ENCODE data around the gene RFESD. TPM values are rescaled to one million over a fixed set of nuclear protein-coding genes. Genes with fewer than 3 reads are reported as not detected.

RFESD gene
- total RNA-seq, 2 experiments from 2014 or later, result 1.3 to 1.5 TPM

- H3K36me3 ChIP-seq (ENCODE audit: insufficient read depth, low read length), result no peaks in the 10 kb centered on the region
- no peaks in the 10 kb centered on the region for H3K27me3 Mint-ChIP-seq
- H3K27ac ChIP-seq (ENCODE audit: low read depth in 1 of 2, low read length in 2 of 2), result no peak overlapping the region
- peaks cover 4% of the 10 kb centered on the region for H3K9me3 Mint-ChIP-seq
- H3K4me1 Mint-ChIP-seq (ENCODE audit: low read depth), result peaks cover 37% of the 10 kb centered on the region
- H3K4me3 Mint-ChIP-seq, result no peak overlapping the region
- H3K27ac Mint-ChIP-seq, result peak overlapping the region; percentile 67
- intact Hi-C loops (cut with DNase I, micrococcal nuclease), result loop anchor here in 1 of 2 experiments (10.0 kb wide), 1 partner anchor 1171 kb away; the partner anchor contains the start of gene ERAP1
- H3K36me3 Mint-ChIP-seq (ENCODE audit: low read depth), result no peaks in the 10 kb centered on the region
- TF ChIP-seq CTCF (IDR thresholded peaks at IDR 0.05), result no peak
- peak in 1 of 14 experiments; percentile 25 for DNase-seq
- ChIA-PET CTCF (interaction anchor here (1.3 kb wide), 1 partner anchor 11 kb away, joined by 3 read pairs; no protein-coding TSS in a partner anchor), POLR2A (interaction anchor here (1.7 kb wide), 1 partner anchor 12 kb away, joined by 6 read pairs; the partner anchor contains the start of gene RFESD)
- peaks cover 19% of the 10 kb centered on the region for H3K4me1 ChIP-seq (ENCODE audit: insufficient read depth, low read length)
- no peaks in the 10 kb centered on the region for H3K27me3 ChIP-seq (ENCODE audit: control insufficient read depth in 1 of 2, insufficient read depth in 2 of 2, low read length in 2 of 2)
- H3K4me3 ChIP-seq (ENCODE audit: low read length), result no peak overlapping the region
- no peaks in the 10 kb centered on the region for H3K9me3 ChIP-seq (ENCODE audit: control insufficient read depth in 1 of 2, insufficient read depth in 1 of 2, low read length in 2 of 2)
- ATAC-seq (ENCODE audit: poor library complexity), result no peak
These were observed 12.5 kb upstream of the RFESD start for GRCh38 chr5:95634081-95634480.

GRCh38 chr5:95638632-95639031, 7.9 kb upstream of the RFESD start:
- H3K4me3 Mint-ChIP-seq, result no peak overlapping the region
- H3K36me3 Mint-ChIP-seq (ENCODE audit: low read depth), result no peaks in the 10 kb centered on the region
- H3K9me3 Mint-ChIP-seq, result no peaks in the 10 kb centered on the region
- intact Hi-C loops (cut with DNase I, micrococcal nuclease), result loop anchor here in 1 of 2 experiments (10.0 kb wide), 1 partner anchor 1166 kb away; the partner anchor contains the start of gene ERAP1
- DNase-seq (no peak), ATAC-seq (ENCODE audit: poor library complexity) (no peak)
- POLR2A ChIA-PET, result no interaction called here
- Histone ChIP-seq H3K27ac (ENCODE audit: low read depth in 1 of 2, low read length in 2 of 2) (no peak overlapping the region), H3K4me3 (ENCODE audit: low read length) (no peak overlapping the region), H3K36me3 (ENCODE audit: insufficient read depth, low read length) (no peaks in the 10 kb centered on the region), H3K4me1 (ENCODE audit: insufficient read depth, low read length) (no peaks in the 10 kb centered on the region), H3K9me3 (ENCODE audit: control insufficient read depth in 1 of 2, insufficient read depth in 1 of 2, low read length in 2 of 2) (no peaks in the 10 kb centered on the region), H3K27me3 (ENCODE audit: control insufficient read depth in 1 of 2, insufficient read depth in 2 of 2, low read length in 2 of 2) (no peaks in the 10 kb centered on the region)
- H3K27ac Mint-ChIP-seq, result no peak overlapping the region
- CTCF ChIA-PET, result no interaction called here
- no peak for TF ChIP-seq CTCF (IDR thresholded peaks at IDR 0.05)
- peaks cover 6% of the 10 kb centered on the region for H3K4me1 Mint-ChIP-seq (ENCODE audit: low read depth)
- no peaks in the 10 kb centered on the region for H3K27me3 Mint-ChIP-seq

GRCh38 chr5:95641741-95642220, 4.8 kb upstream of the RFESD start:
- H3K4me3 Mint-ChIP-seq, result no peak overlapping the region
- TF ChIP-seq CTCF (IDR thresholded peaks at IDR 0.05), result no peak
- Histone ChIP-seq H3K27ac (ENCODE audit: low read depth in 1 of 2, low read length in 2 of 2) (no peak overlapping the region), H3K4me1 (ENCODE audit: insufficient read depth, low read length) (peaks cover 12% of the 10 kb centered on the region), H3K9me3 (ENCODE audit: control insufficient read depth in 1 of 2, insufficient read depth in 1 of 2, low read length in 2 of 2) (no peaks in the 10 kb centered on the region), H3K36me3 (ENCODE audit: insufficient read depth, low read length) (no peaks in the 10 kb centered on the region), H3K27me3 (ENCODE audit: control insufficient read depth in 1 of 2, insufficient read depth in 2 of 2, low read length in 2 of 2) (no peaks in the 10 kb centered on the region), H3K4me3 (ENCODE audit: low read length) (no peak overlapping the region)
- no peak for ATAC-seq (ENCODE audit: poor library complexity)
- H3K9me3 Mint-ChIP-seq, result no peaks in the 10 kb centered on the region
- ChIA-PET CTCF (interaction anchor here (1.5 kb wide), 1 partner anchor 140 kb away, joined by 4 read pairs; no protein-coding TSS in a partner anchor), POLR2A (interaction anchor here (1.2 to 1.7 kb wide), 2 partner anchors 11 to 19 kb away, joined by 3 to 7 read pairs; no protein-coding TSS in a partner anchor)
- no peaks in the 10 kb centered on the region for H3K27me3 Mint-ChIP-seq
- DNase-seq, result no peak
- H3K4me1 Mint-ChIP-seq (ENCODE audit: low read depth), result peaks cover 23% of the 10 kb centered on the region
- no peak overlapping the region for H3K27ac Mint-ChIP-seq
- H3K36me3 Mint-ChIP-seq (ENCODE audit: low read depth), result no peaks in the 10 kb centered on the region
- intact Hi-C loops (cut with DNase I, micrococcal nuclease), result no loop called here

Measured in CD4-positive, alpha-beta T cell (primary cell).